Panc1 (cell line): Measurements from ENCODE around the gene MAGI2. TPM values are rescaled to one million over a fixed set of nuclear protein-coding genes. Genes with fewer than 3 reads are reported as not detected.

Experiments used
- ATAC-seq: fragments of 200-7000 bp; cut with Tn5 transposase; 2 replicates; pipeline ENCODE4 v1.9.1; 2020; ENCODE audit warnings: mild to moderate bottlenecking, moderate library complexity
- BruUV-seq: library from RNA; stranded (reverse); fragments of 400-500 nt; replicated peaks from 2 replicates; lab custom pipeline; 2021; lab: Mats Ljungman, UMichigan
- CTCF ChIA-PET: fragments of 300-600 bp; sonication (Branson Sonifier 250); formaldehyde crosslinking; loops from one replicate; lab custom pipeline; 2022; ENCODE audit warnings: antibody characterized with exemption; lab: Charles Lee
- POLR2A ChIA-PET: fragments of 300-600 bp; sonication (Branson Sonifier 250); formaldehyde crosslinking; loops from one replicate; lab custom pipeline; 2022; ENCODE audit warnings: antibody characterized with exemption; lab: Charles Lee
- DNase-seq: peaks from one replicate; pipeline ENCODE4 v3.0.0-alpha.2; 2010; ENCODE audit warnings: low read depth, low spot score
- H3K27ac ChIP-seq: 2 replicates; pipeline ENCODE4 v1.5.1; 2011; ENCODE audit warnings: mild to moderate bottlenecking, low read length, inconsistent platforms
- H3K27me3 ChIP-seq: fragments of 200-500 bp; sonication (Bioruptor generic); 2 replicates; pipeline ENCODE4 v1.6.0; 2014; ENCODE audit warnings: low read length, inconsistent platforms; ENCODE audit not compliant: control insufficient read depth, insufficient read depth
- H3K36me3 ChIP-seq: fragments of 200-500 bp; sonication (Bioruptor generic); 2 replicates; pipeline ENCODE4 v1.5.1; 2014; ENCODE audit warnings: inconsistent platforms, mild to moderate bottlenecking, low read length, moderate library complexity; ENCODE audit not compliant: control insufficient read depth, insufficient read depth
- H3K4me1 ChIP-seq: 2 replicates; pipeline ENCODE4 v1.5.1; 2011; ENCODE audit warnings: inconsistent platforms, mild to moderate bottlenecking, low read length, moderate library complexity; ENCODE audit not compliant: control insufficient read depth, insufficient read depth
- H3K4me3 ChIP-seq, 2 experiments: 2 replicates each; pipeline ENCODE4 v1.5.1; 2011 to 2012; ENCODE audit warnings: low read depth in 2 of 2, low read length in 2 of 2, mild to moderate bottlenecking in 2 of 2, inconsistent platforms in 1 of 2, moderate library complexity in 1 of 2
- H3K9me3 ChIP-seq: fragments of 200-500 bp; sonication (Bioruptor generic); 2 replicates; pipeline ENCODE4 v1.5.1; 2014; ENCODE audit warnings: low read depth, mild to moderate bottlenecking, inconsistent platforms, low read length, moderate library complexity; ENCODE audit not compliant: control insufficient read depth, insufficient read depth
- CTCF ChIP-seq: fragments of 450-650 bp; IDR thresholded peaks from 2 replicates; pipeline ENCODE4 v1.5.1; 2017; ENCODE audit warnings: mild to moderate bottlenecking
- POLR2AphosphoS5 ChIP-seq: IDR thresholded peaks from 2 replicates; pipeline ENCODE4 v1.6.1; 2012; ENCODE audit warnings: mild to moderate bottlenecking, low read depth, low read length, moderate library complexity
- SIN3A ChIP-seq: IDR thresholded peaks from 2 replicates; pipeline ENCODE4 v1.6.1; 2012; ENCODE audit warnings: low read depth, mild to moderate bottlenecking, low read length, moderate library complexity, borderline replicate concordance; ENCODE audit not compliant: insufficient read depth
- TCF7L2 ChIP-seq: IDR thresholded peaks from 2 replicates; pipeline ENCODE4 v1.6.1; 2011; ENCODE audit warnings: mild to moderate bottlenecking, low read depth, low read length, inconsistent platforms
- in situ Hi-C: cut with HindIII; loops from 2 replicates; pipeline ENCODE4 v1.10.0; 2016; ENCODE audit warnings: low sequenced_read_pairs, low pct_unique_long_range_greater_than_20kb
- intact Hi-C: fragments of 100-400 bp; cut with micrococcal nuclease; formaldehyde crosslinking; loops from one replicate; pipeline ENCODE4 v1.10.0; 2022; ENCODE audit not compliant: unreplicated experiment
- total RNA-seq: library from RNA; stranded (reverse); gene quantifications from one replicate; pipeline ENCODE4 v1.2.1, GENCODE V29; 2021; ENCODE audit not compliant: unreplicated experiment
- TF ChIP-seq, protein P1 (sequence below), 2 experiments: IDR thresholded peaks; 2 replicates each; pipeline ENCODE4 v1.6.1; 2011 to 2012; ENCODE audit warnings: low read depth in 2 of 2, control low read depth in 1 of 2, low read length in 1 of 2, mild to moderate bottlenecking in 1 of 2, moderate library complexity in 1 of 2; ENCODE audit not compliant: insufficient read depth in 1 of 2

MAGI2 gene
- total RNA-seq, 1 experiment from 2014 or later, result 5.4 TPM

DNA sequence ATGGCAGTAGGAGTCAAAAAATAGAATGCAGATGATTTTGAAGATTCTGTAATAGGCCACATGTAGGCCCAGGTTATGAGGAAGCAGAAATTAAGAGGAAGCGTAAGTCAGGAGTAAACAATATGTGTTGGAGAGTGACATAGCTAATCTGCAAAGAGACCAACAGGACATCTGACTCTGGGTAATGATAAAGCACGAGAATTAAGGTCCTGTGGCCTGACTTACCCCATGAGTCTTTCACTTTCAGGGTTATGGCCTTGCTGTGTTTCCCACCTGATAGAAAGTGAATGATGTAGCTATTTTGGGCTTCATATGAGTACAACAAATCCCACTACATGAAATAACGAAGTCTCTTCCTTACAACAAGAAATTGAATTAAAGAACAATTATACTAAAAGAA lies 393.0 kb downstream of the MAGI2 start:
- in situ Hi-C loops (no loop called here), intact Hi-C loops (no loop called here)
- TF ChIP-seq POLR2AphosphoS5 (no peak), CTCF (no peak), TCF7L2 (no peak), SIN3A (no peak)
- TF ChIP-seq, protein P1, sequence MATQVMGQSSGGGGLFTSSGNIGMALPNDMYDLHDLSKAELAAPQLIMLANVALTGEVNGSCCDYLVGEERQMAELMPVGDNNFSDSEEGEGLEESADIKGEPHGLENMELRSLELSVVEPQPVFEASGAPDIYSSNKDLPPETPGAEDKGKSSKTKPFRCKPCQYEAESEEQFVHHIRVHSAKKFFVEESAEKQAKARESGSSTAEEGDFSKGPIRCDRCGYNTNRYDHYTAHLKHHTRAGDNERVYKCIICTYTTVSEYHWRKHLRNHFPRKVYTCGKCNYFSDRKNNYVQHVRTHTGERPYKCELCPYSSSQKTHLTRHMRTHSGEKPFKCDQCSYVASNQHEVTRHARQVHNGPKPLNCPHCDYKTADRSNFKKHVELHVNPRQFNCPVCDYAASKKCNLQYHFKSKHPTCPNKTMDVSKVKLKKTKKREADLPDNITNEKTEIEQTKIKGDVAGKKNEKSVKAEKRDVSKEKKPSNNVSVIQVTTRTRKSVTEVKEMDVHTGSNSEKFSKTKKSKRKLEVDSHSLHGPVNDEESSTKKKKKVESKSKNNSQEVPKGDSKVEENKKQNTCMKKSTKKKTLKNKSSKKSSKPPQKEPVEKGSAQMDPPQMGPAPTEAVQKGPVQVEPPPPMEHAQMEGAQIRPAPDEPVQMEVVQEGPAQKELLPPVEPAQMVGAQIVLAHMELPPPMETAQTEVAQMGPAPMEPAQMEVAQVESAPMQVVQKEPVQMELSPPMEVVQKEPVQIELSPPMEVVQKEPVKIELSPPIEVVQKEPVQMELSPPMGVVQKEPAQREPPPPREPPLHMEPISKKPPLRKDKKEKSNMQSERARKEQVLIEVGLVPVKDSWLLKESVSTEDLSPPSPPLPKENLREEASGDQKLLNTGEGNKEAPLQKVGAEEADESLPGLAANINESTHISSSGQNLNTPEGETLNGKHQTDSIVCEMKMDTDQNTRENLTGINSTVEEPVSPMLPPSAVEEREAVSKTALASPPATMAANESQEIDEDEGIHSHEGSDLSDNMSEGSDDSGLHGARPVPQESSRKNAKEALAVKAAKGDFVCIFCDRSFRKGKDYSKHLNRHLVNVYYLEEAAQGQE (IDR thresholded peaks at IDR 0.05; ENCODE audit: insufficient read depth in 1 of 2, low read depth in 2 of 2, low read length in 1 of 2), result no peak
- BruUV-seq, result no TSS peak
- Histone ChIP-seq H3K4me3 (no peak overlapping the region), H3K27me3 (no peaks in the 10 kb centered on the region), H3K27ac (no peak overlapping the region), H3K9me3 (no peaks in the 10 kb centered on the region), H3K4me1 (no peaks in the 10 kb centered on the region), H3K36me3 (no peaks in the 10 kb centered on the region)
- no peak for DNase-seq
- CTCF ChIA-PET, result no interaction called here
- ATAC-seq, result no peak
- POLR2A ChIA-PET, result no interaction called here

- TF ChIP-seq SIN3A, result no peak
- no peak for TF ChIP-seq POLR2AphosphoS5
- no peak for TF ChIP-seq CTCF
- DNase-seq (no peak), ATAC-seq (no peak)
- CTCF ChIA-PET, result no interaction called here
- no peaks in the 10 kb centered on the region for H3K36me3 ChIP-seq
- no peak overlapping the region for H3K27ac ChIP-seq
- no TSS peak for BruUV-seq
- POLR2A ChIA-PET, result no interaction called here
- intact Hi-C loops, result no loop called here
- H3K27me3 ChIP-seq, result no peaks in the 10 kb centered on the region
- no peak overlapping the region for H3K4me3 ChIP-seq
- H3K4me1 ChIP-seq, result no peaks in the 10 kb centered on the region
- in situ Hi-C loops, result no loop called here
- H3K9me3 ChIP-seq, result no peaks in the 10 kb centered on the region
Measured at GRCh38 chr7:79055722-79056415, 397.6 kb downstream of the MAGI2 start.
